ENCODE data around the gene ABCC10.
A peak's percentile ranks its signal among the peaks of the same experiment; 100 is the strongest.

The ABCC10 gene

DNA sequence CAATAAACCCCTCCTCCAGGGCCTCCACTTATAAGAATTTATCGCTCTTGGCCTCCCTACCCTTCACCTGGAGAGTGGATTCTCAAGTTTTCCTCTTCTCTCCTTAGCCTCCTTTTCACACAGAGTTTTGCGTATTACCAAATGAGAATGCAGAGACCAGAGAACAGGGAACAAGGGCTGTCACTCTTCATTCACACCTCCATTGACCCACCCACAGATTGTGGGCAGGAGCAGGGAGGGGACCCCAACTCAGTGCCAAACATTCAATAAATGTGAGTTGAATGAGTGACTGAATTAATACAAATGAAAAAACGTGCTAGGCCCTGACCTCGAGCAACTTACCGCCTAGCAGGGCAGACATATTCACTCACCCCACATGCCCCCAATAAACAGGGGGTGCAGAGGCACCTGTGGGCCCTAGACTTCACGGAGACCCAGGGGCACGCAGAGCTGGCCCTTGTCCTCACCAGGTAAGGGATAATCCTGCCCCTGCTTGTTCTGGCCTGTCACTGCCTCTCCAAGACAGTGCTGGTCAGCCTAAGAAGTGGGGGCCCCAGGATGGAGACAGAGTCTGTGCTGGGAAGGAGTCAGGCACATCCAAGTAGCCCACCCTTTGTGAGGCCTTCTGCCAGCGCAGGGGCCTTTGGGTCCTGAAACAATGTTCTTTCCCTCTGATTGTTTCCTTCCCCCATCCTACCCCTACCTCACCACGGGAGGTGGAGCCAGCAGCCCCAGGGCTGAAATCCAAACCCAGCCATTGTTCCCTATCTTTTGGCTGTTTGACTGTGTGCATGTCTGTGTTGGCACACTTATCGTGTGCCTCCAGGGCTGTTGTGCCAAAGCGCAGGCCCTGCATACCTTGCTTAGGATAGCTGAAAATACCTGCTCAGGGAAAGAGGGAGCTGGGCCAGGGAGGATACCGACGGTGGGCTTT lies 41.7 kb downstream of the ABCC10 start:
- no peak for DNase-seq (ENCODE audit: low spot score)

DNA sequence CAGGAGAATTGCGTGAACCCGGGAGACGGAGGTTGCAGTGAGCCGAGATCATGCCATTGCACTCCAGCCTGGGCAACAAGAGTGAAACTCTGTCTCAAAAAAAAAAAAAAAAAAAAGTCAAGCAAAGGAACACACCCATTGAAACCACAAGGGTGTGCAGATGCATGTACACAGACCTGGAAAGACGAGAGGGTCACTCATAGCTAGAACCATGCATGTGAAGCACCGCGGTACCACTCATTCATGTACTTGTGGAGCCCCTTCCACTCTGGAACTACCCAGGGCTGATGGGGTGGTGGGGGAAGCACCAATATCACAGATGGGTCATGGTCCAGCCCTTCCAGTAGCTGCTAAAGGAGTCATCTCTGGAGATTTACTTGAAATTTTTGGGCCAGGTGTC lies 42.6 kb downstream of the ABCC10 start:
- no peak for DNase-seq (ENCODE audit: low spot score)

DNA sequence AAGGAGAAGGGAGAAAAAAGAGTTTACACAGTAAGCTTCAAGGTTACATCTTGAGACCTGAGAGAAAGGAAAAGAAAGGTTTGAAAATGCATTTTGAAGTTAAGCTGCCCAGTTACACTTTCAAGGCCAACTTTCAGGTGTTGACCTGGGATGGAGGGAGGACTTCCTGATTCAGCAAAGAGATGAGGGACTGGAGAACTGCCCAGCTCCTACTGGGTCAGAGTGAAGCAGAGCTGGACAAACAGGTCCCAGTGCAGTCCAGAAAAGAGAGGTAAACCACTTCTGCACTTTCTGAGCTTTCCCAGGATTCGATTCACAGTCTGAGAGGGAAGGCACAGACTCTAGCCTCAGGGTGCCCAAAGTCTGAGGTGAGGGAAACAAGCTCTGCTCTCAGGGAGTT lies 44.1 kb downstream of the ABCC10 start:
- no peak for DNase-seq (ENCODE audit: low spot score)

DNA sequence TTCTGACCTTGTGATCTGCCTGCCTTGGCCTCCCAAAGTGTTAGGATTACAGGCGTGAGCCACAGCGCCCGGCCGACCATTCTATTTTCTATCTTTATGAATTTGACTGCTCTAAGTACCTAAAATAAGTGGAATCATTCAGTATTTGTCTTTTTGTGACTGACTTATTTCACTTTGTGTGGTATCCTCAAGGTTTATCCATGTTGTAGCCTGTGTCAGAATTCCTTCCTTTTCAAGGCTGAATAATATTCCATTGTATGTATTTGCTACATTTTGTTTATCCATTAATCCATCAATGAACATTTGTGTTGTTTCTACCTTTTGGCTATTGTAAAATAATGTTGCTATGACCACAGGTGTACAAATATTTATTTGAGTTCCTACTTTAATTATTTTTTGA lies 45.2 kb downstream of the ABCC10 start:
- no peak for DNase-seq (ENCODE audit: low spot score)

DNA sequence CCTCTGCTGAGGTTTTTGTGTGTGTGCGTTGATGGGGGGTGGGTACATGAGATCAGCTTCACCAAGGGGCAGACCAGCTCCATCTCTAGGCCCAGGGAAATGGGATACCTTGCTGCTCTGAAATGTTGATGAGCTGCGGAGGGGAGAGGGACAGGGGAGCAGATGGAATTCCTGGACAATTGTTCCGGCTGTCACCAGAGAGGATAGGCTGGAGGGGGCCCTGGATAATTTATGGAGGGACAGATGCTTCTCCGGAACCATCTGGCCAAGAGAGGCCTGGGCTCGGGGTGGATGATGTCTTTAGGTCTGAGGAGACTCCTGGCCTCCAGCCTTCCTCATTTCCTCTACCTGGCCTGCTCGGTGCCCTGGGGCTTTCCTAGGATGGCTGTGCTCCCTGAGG lies 48.2 kb downstream of the ABCC10 start:
- DNase-seq (ENCODE audit: low spot score), result no peak

DNA sequence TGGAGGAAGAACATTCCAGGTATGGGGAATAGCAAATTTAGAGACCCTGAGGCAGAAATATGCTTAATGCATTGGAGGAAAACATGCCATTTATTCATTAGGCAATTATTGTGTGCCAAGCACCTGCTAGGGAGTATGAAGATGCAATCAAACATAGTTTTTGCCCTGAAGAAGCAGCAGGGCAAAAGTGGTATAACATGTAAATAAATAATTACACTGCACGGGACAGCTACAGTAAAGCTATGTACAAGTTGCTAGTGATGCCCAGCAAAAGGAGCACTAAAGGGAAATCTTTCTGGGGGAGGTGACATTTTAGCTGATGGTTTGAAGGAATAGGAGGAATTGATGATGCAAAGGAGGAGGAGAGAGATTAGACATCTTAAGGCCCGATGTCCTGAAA lies 49.4 kb downstream of the ABCC10 start:
- no peak for DNase-seq (ENCODE audit: low spot score)

DNA sequence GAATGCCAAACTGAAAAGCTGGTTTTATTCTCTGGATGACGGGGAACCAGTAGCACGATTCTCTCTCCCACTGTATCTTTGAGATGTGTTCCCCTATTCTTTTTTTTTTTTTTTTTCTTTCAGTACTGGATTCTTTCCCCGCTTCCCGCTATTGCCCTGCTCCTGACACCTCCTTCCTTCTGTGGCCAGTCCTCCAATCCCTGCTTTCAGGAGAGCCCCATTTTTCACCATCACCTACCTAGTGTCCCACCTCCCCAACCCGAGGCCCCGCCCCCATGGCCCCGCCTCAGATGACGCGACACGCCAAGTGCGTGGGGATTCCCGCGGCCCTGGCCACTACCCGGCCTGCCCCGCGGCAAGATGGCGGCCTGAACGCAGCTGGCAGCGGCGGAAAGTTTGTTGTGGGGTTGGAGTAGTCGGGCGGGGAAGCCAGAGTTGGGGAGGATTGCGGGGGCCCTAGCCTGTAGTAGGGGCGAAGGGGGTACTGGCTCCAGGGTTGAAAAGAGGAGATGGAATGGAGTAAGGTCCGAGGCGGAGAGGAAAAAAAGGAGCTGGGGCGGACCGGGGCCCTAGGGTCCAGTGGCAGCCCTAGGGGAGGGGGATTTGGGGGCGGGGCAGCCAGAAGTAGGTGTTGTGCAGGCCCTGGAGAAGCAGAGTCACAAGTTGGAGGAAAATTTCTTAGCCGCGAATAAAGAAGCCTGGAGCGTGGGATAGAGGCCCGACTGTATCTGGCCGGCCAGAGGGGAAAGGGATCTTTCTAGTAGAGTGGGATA lies 50.1 kb downstream of the ABCC10 start, which contains the start of gene TJAP1:
Gene TJAP1 (plus strand): TSS at position 336 of the 773 bp plus-strand sequence. CDS start 21,432 bp downstream, outside the sequence.
- DNase-seq (ENCODE audit: low spot score), result peak; percentile 97

DNA sequence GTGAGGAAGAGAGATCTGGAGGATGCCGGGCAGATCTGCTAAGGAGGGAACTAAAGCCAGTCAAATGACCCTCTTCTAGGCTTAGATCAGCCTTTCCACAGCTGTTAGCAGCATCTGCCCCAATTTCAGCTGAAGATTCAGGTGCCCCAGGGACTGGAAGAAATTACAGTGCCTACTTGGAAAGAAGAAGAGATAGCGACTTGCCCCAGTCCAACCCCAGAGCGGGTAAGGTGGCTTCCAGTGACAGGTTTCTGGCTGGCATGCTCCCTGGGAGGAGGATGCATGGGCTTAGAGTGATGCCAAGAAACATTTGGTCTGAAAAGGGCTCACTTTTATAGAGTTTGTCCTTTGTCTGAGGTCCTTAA lies 50.6 kb downstream of the ABCC10 start:
- DNase-seq (ENCODE audit: low spot score), result no peak

DNA sequence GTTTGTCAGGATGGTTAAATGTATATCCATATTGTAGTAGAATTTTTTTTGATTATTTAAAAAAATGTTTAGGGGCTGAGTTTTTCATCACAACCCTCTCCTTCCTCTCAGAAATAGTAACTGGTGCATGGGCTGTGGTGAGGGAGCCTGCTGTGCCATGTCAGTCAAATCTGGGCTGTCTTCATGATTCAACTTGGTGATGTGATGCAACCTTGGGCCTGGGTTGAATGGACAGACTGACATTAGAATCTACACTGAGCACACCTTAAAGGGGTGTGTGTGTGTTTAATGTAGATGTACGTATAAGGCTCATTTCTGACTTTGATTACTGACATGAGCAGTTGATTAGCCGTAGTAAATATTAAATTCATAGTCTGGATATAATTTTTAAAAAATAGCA lies 53.7 kb downstream of the ABCC10 start:
- no peak for DNase-seq (ENCODE audit: low spot score)

DNA sequence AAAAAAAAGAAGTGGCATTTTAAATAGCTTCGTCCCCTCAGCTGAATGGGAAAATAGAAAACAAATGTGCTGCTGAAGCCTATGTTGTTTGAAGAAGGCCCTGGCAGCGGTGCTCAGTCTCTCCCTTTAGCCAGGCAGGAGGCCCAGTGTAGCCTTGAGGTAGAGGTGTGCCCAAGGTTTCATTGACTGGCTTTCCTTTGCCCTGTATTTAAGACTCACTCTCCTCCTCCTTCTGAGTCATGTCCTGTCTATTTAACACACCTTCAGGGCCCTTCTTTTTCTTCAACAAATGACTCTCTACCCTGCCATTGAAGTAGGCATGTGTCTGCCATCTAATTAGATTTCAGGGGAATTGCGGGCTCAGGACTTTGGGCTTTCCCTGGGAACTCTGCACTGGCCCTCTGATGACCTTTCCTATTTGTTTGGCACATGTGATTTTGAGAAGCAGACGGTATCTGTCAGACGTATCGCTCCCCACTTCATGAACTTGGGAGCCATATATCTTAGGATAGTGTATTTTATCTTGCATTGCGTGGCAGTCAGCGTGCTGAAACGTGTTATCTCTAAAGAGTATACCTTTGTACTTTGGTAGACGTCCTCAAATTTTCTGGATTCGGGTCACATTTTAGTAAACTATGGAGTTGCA lies 54.4 kb downstream of the ABCC10 start:
- no peak for DNase-seq (ENCODE audit: low spot score)

DNA sequence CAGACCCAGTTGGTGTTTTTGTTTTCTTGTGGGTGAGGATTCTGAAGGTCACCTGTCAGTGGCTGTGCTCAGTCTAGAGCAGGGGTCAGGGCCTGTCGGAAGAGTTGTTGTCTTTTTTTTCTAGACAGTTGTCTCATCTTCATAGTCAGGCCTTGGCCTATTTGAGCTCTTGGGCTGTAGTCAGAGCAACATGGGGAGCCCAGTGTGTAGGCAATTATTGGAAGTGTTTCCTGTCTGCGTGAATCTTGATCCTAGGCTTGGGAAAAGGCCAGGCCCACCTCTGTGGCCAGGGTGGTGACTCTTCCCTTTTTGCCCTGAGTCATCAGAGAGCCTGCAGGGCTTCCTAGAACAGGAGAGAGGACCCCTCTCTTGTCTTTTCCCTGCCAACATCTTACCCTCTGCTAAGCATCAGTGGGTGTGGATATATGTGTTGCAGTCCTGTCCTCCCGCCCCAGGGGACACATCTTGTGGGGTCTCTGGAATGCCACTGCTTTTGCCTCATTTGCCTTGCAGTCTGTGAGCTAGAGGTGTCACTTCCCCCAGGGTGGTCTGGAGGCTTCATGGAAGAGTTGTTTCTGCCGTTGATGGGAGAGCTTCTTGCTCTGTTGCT lies 61.4 kb downstream of the ABCC10 start:
- no peak for DNase-seq (ENCODE audit: low spot score)

DNA sequence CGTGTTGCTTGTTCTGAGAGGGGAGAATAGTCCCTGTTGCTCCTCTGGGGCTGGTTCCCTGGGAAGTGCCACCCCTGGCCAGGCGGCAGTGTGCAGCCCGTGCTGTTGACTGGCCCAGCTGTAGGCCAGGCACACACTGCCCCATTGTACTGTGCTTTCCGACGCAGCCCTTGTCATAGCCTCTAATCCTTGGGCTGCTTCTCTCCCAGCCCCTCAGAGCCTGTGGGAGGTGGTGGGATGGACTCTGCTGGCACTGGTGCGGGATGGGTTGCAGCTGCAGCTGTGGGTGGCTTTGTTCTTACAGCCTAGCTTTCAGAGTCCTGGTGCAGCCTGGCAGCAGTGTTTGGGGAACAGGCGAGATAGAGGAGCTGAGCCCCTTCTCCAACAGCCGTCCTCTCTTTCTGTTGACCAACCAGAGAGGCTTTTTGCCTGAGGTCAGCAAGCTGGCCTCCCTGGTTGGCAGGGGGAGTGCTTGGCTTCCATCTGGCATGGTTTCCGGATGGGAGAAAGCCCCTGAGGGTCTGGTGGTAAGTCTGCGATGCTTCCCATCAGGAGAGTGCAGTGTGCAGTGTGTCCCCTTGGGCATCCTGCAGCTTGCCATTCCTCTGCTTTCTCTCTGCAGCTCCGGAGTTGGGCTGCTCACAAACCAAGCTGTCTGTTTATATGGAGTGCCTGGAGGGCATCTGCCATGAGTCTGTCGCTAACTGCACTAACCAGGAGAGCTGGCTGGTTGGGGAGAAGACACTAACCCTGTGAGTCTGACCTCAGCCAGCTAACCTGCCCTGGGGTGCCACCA lies 62.1 kb downstream of the ABCC10 start:
- DNase-seq (ENCODE audit: low spot score), result no peak

DNA sequence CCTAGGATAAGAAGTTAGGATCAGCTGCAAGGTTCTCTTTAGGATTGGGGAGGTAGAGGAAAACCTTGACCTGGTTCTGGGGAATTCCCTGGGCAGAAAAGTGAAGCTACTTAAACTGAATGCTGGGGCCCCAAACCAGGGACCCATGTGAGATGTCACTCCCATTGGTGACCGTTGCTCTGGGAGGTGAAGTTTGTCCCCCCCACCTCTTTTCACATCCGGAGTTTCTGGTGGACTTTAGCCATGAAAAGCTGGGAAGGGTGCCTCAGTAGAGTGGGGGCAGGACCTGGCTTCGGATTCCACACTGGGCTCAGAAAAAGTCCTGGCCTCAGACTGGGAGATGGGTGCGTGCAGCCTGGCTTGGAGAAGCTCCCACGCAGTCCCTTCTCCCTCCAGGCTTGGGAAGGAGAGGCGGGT lies 63.2 kb downstream of the ABCC10 start:
- DNase-seq (ENCODE audit: low spot score), result no peak

DNA sequence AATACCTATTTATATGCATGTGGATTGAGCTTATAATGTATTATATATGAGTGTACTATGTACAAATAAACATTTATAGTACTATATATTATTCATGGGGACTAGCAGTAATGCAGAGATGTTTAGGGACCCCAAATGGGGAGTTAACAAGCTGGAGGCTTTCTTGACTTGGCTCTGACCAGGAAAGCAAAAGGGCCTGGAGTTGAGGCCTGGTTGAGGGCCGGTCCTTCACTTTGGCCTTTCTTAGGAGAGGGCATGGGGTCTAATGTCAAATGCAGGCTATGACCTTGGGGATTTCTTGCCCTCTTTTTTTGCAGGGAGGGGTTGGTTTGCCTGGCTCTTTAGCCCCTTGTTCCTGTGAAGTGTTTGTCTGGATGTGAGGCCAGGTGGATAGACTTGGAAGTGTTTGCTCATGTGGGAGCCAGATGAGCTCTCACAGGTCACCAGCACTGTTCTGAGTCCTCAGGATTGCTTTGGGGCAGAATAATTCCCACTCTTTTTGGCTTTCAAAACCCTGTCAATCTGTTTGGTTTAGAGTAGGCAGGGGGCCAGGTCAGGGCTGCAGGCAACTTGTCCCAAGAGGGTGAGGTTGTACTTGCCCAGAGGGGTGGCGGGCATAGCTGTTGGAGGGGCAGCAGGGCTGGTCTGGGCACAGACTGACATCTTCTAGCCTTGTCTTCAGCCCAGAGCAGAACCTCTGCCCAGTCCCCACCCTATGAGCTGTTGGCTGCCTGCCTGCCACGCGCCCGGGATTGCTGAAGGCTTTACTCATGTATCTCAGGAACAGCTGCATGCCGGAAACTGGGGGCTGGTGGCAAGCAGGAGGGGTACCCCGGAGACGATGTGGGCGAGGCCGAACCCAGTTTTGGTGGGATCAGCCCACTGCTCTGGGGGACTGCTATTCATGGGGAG lies 64.7 kb downstream of the ABCC10 start:
- DNase-seq (ENCODE audit: low spot score), result no peak

DNA sequence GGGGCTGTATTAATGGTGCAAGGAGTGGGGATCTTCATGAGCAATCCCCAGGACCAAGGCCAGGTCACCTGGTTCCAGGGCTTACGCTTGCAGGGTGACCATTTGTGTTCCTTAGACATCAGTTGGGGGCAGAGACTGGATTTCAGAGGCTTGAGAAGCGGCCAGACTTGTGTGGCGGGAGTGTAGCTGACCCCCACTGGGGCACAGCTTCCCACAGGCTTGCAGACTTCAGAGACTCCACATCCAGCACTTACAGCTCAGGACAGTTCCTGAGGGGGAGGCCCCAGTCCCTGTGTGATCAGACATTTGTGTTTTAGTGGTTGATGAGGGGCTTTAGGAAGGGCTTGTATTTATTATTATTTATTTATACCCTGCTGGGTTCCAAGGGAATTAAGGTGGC lies 65.3 kb downstream of the ABCC10 start:
- no peak for DNase-seq (ENCODE audit: low spot score)

DNA sequence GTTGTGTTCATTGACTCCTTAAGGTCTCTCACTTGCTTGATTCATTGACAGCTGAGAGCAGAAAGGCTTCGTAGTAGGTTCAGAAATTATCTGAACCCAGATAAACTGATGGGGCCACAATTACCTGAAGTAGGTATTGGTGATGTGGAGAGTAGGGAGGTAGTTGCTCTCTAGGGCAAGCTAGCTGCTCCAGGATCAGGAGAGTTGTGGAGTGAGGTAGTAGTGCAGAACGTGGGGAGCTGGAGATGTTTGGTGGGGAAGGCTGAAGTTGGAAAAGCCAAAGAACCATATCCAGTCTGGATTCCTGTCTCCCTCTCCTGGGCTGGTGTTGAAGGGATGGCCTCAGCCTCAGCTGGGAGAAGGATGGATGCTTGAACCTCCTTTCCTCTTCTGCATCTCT lies 65.9 kb downstream of the ABCC10 start:
- DNase-seq (ENCODE audit: low spot score), result no peak

DNA sequence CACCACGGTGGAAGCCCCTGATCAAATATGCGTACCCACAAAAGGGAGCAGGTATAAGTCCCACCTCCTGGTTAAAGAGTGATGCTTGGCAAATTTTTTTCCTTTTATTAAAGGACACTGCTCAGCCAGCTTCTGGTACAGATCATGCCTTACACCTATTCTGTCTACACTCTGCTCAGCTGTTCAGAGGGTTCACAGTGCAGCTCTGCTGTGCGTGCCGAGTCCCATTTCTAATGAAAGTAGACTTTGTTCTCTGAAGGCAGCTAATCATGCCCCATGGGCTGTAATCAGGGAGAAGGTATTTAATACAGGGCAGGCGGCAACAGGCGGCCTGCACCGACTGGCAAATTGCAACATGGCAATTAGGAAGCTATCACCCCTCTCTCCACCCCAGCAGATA lies 66.5 kb downstream of the ABCC10 start:
- DNase-seq (ENCODE audit: low spot score), result no peak

DNA sequence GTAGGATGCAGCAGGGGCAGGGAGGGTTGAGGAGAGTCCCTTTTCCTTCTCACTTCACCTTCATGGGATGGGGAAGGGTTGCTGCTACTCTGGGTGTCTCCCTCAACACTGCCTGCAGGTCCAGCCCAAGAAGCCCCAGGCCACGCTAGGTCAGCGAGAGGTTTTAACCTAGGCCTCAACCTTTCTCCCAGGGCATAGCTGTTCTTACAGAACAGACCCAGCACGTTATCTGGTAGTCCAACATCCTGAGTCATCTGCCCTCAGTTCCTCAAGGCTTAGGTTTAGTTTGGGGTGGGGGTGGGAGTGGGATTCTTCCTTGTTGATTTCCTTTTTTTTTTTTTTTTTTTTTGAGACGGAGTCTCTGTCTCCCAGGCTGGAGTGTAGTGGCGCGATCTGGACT lies 67.0 kb downstream of the ABCC10 start:
- no peak for DNase-seq (ENCODE audit: low spot score)

DNA sequence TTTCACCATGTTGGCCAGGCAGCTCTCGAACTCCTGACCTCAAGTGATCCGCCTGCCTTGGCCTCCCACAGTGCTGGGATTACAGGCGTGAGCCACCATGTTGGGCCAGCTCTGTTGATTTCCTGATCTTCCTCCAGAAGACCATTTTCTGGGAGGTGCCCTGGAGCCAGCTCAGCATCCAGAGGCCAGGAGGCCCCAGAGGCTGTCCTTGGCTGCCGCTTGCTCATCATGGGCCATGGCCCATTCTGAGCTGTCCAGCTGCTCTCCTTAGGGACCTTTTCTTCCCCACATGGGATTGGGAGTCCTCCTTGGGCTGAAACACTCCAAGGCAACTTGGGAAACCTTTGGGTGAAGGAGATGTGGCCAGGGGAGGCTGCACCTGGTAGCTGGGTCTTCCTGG lies 67.4 kb downstream of the ABCC10 start:
- no peak for DNase-seq (ENCODE audit: low spot score)

DNA sequence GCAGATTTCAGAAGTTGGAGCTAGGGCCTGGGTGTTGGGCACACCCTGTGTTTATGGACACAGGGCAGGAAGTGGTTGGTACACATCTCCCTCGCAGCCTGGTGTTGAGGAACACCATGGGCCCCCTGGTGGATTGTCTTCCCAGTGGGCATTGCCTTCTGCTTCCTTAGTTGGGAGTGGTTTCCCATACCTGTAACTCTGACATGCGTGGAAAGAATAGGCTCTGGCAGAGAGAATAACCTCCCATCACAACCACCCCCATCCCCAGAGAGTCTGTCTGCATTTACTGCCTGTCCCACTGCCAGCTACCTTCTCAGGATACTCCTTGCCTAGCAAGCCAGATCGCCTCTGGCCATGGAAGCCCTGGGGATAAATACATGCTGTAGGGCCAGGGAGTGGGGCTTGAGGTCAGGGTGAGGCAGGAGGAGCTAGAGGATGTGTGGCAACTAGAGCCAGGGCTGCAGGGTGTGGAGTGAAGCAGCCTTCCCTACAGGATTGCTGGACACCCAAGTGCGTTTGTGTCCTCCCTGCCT lies 68.1 kb downstream of the ABCC10 start:
- DNase-seq (ENCODE audit: low spot score), result no peak
